ENCODE results near the gene CPNE5.

DNA sequence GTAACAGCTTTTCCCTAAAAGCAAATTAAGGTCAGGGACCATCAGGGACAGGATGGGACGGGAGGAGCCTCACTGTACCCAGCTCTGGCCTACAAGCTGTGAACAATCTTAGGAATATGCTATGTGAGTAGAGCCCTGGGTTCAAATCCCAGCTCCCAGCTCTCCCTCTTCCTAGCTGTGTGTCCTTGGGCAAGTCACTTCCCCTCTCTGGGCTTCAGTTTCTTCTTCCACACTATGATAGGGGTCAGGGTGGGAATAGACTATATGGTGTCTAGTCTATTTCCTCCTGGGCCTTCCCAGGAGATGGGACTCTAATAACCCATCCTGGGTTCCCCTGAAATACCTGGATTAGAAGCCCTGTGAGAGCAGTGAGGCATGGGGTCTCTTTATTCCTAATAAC is 41.6 kb downstream of the CPNE5 start:
- TF ChIP-seq, protein P1, sequence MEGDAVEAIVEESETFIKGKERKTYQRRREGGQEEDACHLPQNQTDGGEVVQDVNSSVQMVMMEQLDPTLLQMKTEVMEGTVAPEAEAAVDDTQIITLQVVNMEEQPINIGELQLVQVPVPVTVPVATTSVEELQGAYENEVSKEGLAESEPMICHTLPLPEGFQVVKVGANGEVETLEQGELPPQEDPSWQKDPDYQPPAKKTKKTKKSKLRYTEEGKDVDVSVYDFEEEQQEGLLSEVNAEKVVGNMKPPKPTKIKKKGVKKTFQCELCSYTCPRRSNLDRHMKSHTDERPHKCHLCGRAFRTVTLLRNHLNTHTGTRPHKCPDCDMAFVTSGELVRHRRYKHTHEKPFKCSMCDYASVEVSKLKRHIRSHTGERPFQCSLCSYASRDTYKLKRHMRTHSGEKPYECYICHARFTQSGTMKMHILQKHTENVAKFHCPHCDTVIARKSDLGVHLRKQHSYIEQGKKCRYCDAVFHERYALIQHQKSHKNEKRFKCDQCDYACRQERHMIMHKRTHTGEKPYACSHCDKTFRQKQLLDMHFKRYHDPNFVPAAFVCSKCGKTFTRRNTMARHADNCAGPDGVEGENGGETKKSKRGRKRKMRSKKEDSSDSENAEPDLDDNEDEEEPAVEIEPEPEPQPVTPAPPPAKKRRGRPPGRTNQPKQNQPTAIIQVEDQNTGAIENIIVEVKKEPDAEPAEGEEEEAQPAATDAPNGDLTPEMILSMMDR (conservative IDR thresholded peaks at IDR 0.05): no peak
- no peak for TF ChIP-seq EZH2 (IDR thresholded peaks at IDR 0.05; ENCODE audit: low read depth)

Data from PC-9 (cell line).